ENCODE data around the gene CYP4F8. TPM values are rescaled to one million over a fixed set of nuclear protein-coding genes. Genes with fewer than 3 reads are reported as not detected.

CYP4F8 gene
- total and polyA plus RNA-seq, 2 of the 8 experiments (the other 6 are each of a cell fraction or from before 2014, with no cell fraction given) = not detected

GRCh38 chr19:15595069-15595468 is 19.9 kb upstream of the CYP4F8 start:
- H3K4me2 ChIP-seq (ENCODE audit: insufficient read depth in 1 of 2, low read depth in 2 of 2, low read length in 2 of 2) = no peak overlapping the region
- CTCF ChIA-PET (ENCODE audit: partially characterized antibody) = no interaction called here
- no peak for FAIRE-seq
- TF ChIP-seq SP1 (IDR thresholded peaks at IDR 0.05; ENCODE audit: low read depth, low read length) (no peak), EP300 (IDR thresholded peaks at IDR 0.05; ENCODE audit: borderline replicate concordance in 1 of 2, low read depth in 2 of 2, low read length in 2 of 2) (no peak), SIN3A (conservative IDR thresholded peaks at IDR 0.05 in 1 of 2, IDR thresholded peaks at IDR 0.05 in 1 of 2; ENCODE audit: low read depth in 1 of 2, low read length in 2 of 2) (no peak), RBBP5 (IDR thresholded peaks at IDR 0.05; ENCODE audit: borderline replicate concordance, low read depth, low read length) (no peak), NRF1 (IDR thresholded peaks at IDR 0.05; ENCODE audit: low read depth, low read length) (no peak), RXRA (IDR thresholded peaks at IDR 0.05; ENCODE audit: insufficient read depth, low read depth, low read length) (no peak), BRCA1 (IDR thresholded peaks at IDR 0.05; ENCODE audit: low read depth, low read length) (no peak), PHF8 (conservative IDR thresholded peaks at IDR 0.05; ENCODE audit: low read depth, low read length) (no peak), BCL11A (IDR thresholded peaks at IDR 0.05; ENCODE audit: low read depth in 2 of 2, low read length in 2 of 2) (no peak), CREB1 (IDR thresholded peaks at IDR 0.05) (no peak), EGR1 (IDR thresholded peaks at IDR 0.05; ENCODE audit: borderline replicate concordance, low read depth, low read length) (no peak)
- TF ChIP-seq, protein P1, sequence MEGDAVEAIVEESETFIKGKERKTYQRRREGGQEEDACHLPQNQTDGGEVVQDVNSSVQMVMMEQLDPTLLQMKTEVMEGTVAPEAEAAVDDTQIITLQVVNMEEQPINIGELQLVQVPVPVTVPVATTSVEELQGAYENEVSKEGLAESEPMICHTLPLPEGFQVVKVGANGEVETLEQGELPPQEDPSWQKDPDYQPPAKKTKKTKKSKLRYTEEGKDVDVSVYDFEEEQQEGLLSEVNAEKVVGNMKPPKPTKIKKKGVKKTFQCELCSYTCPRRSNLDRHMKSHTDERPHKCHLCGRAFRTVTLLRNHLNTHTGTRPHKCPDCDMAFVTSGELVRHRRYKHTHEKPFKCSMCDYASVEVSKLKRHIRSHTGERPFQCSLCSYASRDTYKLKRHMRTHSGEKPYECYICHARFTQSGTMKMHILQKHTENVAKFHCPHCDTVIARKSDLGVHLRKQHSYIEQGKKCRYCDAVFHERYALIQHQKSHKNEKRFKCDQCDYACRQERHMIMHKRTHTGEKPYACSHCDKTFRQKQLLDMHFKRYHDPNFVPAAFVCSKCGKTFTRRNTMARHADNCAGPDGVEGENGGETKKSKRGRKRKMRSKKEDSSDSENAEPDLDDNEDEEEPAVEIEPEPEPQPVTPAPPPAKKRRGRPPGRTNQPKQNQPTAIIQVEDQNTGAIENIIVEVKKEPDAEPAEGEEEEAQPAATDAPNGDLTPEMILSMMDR (IDR thresholded peaks at IDR 0.05; ENCODE audit: control extremely low read depth in 1 of 3, insufficient read depth in 1 of 3, low read depth in 1 of 3, low read length in 3 of 3) = no peak

More at GRCh38 chr19:15595069-15595468, 19.9 kb upstream of the CYP4F8 start:
- DNase-seq (ENCODE audit: low read depth in 1 of 2, low spot score in 2 of 2) = no peak
- no peak overlapping the region for H3K27ac ChIP-seq (ENCODE audit: low read depth, low read length)
- no peaks in the 10 kb centered on the region for H3K36me3 ChIP-seq (ENCODE audit: control insufficient read depth in 2 of 4, insufficient read depth in 4 of 4, low read length in 3 of 4)
- no peaks in the 10 kb centered on the region for H4K20me1 ChIP-seq (replicated peaks in 1 of 2; ENCODE audit: control insufficient read depth in 1 of 2, insufficient read depth in 2 of 2, low read length in 2 of 2)
- no peak overlapping the region for H2BK12ac ChIP-seq (ENCODE audit: low read depth, low read length)
- H3K23me2 ChIP-seq (ENCODE audit: low read depth, low read length) = no peaks in the 10 kb centered on the region
- H3K79me2 ChIP-seq (ENCODE audit: control insufficient read depth in 1 of 2, insufficient read depth in 2 of 2, low read length in 2 of 2) = no peaks in the 10 kb centered on the region
- no peak overlapping the region for H2BK120ac ChIP-seq (replicated peaks; ENCODE audit: low read depth, low read length)
- H3K4me3 ChIP-seq (ENCODE audit: extremely low read depth in 1 of 4, insufficient read depth in 2 of 4, low read depth in 3 of 4, low read length in 4 of 4) = no peak overlapping the region
- H2BK15ac ChIP-seq (ENCODE audit: low read length) = no peak overlapping the region
- 61% methylated on average over 6 of the region's 6 CpGs; no CpG with 5 or more reads in 1 of the 2 experiments for WGBS, 2 experiments (ENCODE audit: extremely low coverage in 1 of 2, insufficient coverage in 1 of 2, insufficient read length in 1 of 2, insufficient replicate concordance in 2 of 2, low coverage in 1 of 2, low lambda C conversion rate in 2 of 2, missing lambda C conversion rate in 1 of 2)
- no peak overlapping the region for H4K5ac ChIP-seq (ENCODE audit: insufficient read length, low read depth, low read length)
- H3K56ac ChIP-seq (replicated peaks; ENCODE audit: insufficient read length, low read depth, low read length) = no peak overlapping the region
- no peaks in the 10 kb centered on the region for H3K27me3 ChIP-seq (replicated peaks in 1 of 4; ENCODE audit: control insufficient read depth in 3 of 4, extremely low read depth in 1 of 4, insufficient read depth in 3 of 4, low read length in 3 of 4)
- H3K9ac ChIP-seq (replicated peaks in 1 of 4; ENCODE audit: extremely low read depth in 1 of 4, low read depth in 3 of 4, low read length in 3 of 4) = no peak overlapping the region
- H4K8ac ChIP-seq (ENCODE audit: extremely low read depth, insufficient read depth, low read length) = no peak overlapping the region
- no peaks in the 10 kb centered on the region for H3K79me1 ChIP-seq (ENCODE audit: low read depth, low read length)
- H3K9me3 ChIP-seq (ENCODE audit: insufficient read depth in 2 of 2, low read depth in 1 of 2, low read length in 1 of 2) = peaks cover 38 to 52% of the 10 kb centered on the region in 2 experiments
- no peak overlapping the region for H2AFZ ChIP-seq (ENCODE audit: low read length)
- no peak overlapping the region for H3K18ac ChIP-seq (ENCODE audit: extremely low read depth, low read length)
- no peak overlapping the region for H2BK5ac ChIP-seq (ENCODE audit: low read depth, low read length)
- POLR2A ChIA-PET (ENCODE audit: partially characterized antibody) = no interaction called here
- H3K23ac ChIP-seq (ENCODE audit: insufficient read length) = no peak overlapping the region
- no peaks in the 10 kb centered on the region for H3K4me1 ChIP-seq (replicated peaks in 1 of 4; ENCODE audit: control insufficient read depth in 3 of 4, insufficient read depth in 4 of 4, low read length in 3 of 4)
- no peak overlapping the region for H3K14ac ChIP-seq (ENCODE audit: insufficient read length)
- H3K4ac ChIP-seq (replicated peaks; ENCODE audit: insufficient read length, low read depth, low read length) = no peak overlapping the region
- H2BK20ac ChIP-seq (ENCODE audit: low read length) = no peak overlapping the region
- H4K91ac ChIP-seq (replicated peaks; ENCODE audit: insufficient read length, low read length) = no peak overlapping the region
- no peak overlapping the region for H2AK5ac ChIP-seq (ENCODE audit: low read depth, low read length)
